Cerebellar nuclear complex (tissue), 1 donor: ENCODE data around the gene SCUBE1.
A peak's percentile ranks its signal among the peaks of the same experiment; 100 is the strongest.

Experiments used
- DNase-seq, 2 experiments: peaks; one replicate each; lab custom pipeline; 2025; lab: John Stamatoyannopoulos, UW

The SCUBE1 gene

DNA sequence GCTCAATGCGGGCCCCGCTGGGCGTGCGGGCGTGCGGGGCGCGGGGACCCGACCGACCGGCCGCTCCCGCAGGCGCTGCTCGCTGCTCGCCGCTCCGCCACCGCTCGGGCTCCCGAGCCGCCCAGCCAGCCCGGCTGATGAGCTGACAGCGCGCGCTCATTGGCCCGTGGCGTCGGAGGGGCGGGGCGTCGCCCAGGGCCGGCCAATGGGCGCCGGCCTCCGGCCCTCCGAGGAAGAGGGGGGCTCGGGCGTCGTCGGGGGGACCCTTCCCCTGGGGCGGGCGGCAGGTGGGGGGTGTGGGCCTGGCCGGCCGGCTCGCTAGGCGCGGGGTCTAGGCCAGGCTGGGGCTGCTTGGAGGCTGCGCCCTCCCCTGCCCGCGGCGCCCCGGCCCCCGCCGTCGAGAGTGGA is at the start of gene SCUBE1:
Gene SCUBE1 (minus strand): TSS at position 111 of the 408 bp plus-strand sequence. CDS start 111 bp downstream, outside the sequence.
- no peak for DNase-seq

DNA sequence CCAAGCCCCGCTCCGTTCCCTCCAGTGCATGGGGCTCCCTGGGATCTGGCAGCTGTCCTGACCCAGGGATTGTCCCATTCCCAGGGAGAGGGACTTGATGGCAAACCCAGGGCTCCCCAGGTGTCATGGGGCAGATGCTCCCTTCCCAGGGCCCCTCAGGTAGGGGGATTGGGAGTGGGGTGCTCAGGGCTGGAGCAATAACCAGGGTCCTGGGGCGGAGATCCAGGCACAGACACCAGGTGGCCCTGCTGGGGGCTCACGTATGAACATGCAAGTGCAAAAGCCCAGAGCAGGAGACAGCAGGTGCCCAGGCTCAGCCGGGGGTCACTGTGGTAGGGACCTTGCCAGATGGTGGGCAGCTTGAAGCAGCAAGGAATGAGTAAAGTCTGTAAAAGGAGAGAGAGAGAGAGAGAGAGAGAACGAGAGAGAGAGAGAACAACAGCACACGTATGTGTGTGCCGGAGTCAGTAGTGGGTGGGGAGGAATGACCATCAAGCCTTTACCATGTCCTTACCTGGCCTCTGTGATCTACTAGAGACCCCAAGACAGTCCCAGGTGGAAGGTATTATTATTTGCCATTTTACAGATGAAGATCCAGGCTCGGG is 49.3 kb upstream of the SCUBE1 start:
- no peak for DNase-seq

DNA sequence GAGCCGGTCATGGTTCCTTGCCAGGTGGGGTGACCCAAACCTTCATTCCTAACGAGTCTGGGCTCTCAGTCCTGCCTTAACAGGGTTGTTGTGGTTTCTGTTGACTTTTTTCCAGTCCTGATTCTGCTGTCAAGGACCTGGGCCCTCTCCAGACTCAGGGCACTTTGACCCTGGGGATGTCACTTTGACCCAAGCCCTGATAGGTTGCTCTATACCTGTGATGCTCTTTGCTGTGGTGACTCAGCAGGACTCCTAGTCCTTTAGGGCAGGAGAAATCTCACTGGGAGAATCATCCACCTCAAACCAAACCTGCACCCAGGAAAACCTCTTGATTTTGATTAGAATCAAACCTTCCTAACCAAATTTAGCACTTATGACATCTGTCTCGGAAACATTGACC is 48.1 kb upstream of the SCUBE1 start:
- no peak for DNase-seq

DNA sequence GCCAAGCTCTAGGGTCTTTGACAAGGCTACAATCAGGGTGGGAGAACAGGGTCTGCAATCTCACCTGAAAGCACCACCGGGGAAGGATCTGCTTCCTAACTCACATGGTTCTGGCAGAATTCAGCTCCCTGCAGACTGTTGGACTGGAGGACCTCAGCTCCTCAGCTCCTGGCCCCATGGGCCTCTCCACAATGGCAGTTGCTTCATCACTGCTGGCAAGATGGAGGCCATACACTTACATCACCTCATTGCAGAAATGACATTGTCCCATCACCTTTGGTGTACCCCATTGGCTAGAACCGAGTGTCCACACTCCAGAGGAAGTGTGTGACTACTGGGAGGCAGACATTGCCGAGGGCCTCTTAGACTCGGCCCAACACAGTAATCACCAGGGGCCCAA is 47.7 kb upstream of the SCUBE1 start:
- no peak for DNase-seq

DNA sequence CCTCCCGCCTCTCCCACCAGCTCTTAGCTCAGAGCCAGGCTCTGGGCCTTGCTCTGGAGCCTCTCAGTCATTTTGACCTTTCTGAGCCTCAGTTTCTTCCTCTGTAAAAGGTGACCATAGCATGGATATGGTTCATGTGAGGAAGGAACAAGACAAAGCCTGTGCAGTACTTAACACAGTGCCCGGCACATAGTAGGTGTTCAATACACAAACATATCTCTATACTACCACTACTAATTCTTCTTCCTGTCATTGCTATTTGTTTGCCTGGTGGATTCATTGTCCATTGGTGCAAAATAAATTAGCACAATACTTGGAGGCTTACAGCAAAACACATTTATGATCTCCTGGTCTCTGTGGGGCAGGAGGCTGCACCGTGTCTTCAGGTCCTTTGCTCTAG is 47.0 kb upstream of the SCUBE1 start:
- no peak for DNase-seq

DNA sequence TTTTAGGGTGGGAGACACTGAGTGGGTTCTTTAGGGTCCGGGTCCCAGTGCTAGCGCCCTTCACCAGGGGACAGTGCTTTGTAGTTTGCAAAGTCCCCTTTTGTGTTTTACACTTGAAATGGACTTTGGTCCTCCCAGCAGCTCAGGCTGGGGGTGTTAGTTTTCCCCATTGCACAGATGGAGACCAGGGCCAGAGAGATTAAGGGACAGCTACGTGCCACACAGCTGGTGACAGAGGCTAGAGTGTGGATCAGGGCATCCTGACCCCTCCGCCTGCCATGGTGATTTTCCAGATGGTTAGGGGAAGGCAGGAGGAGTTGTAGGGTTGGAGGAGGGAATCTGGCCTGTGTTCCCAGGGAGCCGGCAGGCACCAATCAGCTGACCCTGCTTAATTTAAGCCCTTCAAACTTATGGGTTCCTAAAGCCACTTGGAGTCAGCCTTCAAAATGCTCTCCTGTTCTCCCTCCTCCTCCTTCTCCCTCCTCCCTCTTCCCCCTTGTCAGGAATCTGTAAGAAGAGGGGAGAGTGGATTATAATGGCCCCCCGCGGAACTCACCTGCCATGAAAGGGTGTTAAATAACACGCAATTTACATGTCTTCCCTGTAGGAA is 46.2 kb upstream of the SCUBE1 start:
- no peak for DNase-seq

DNA sequence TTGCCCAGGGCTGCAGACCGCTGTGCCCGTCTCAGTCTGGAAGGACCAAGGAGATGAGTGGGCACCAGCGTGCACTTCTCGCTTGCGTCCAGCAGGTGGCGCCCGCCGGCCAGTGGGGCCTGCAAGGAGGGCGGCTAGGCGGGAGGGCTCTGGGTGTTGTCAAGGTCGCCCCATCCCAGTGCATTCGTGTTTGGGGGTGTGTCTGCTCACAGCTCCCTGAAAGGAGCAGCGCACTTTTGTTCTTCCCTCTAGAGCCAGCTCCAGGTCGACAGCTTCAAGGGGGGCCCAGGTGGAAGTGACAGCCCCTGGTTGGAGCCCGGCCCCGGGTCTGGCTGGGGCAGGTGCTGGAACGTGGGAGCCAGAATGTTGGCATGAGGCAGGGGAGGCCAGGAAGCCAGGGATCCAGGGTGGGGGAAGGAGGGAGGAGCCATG is 45.3 kb upstream of the SCUBE1 start:
- no peak for DNase-seq

DNA sequence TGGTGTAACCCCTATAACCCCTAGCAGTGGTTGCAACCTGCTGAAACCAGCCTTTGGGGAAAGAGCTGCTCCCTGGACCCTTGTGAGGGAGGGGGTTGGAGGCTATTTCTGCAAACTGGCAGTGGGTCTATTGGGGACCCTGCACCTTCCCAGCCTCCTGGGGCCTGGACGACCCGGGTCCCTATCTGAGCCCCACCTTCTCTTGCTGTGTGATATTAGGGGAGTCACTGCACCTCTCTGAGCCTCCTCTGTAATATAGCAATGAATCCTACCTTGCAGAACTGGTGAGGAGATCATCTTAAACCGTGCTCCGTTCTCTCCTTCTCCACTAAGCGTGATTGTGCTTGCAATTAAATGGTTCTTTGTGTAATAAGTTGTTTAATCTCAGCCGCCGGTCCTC is 44.6 kb upstream of the SCUBE1 start:
- DNase-seq: no peak

DNA sequence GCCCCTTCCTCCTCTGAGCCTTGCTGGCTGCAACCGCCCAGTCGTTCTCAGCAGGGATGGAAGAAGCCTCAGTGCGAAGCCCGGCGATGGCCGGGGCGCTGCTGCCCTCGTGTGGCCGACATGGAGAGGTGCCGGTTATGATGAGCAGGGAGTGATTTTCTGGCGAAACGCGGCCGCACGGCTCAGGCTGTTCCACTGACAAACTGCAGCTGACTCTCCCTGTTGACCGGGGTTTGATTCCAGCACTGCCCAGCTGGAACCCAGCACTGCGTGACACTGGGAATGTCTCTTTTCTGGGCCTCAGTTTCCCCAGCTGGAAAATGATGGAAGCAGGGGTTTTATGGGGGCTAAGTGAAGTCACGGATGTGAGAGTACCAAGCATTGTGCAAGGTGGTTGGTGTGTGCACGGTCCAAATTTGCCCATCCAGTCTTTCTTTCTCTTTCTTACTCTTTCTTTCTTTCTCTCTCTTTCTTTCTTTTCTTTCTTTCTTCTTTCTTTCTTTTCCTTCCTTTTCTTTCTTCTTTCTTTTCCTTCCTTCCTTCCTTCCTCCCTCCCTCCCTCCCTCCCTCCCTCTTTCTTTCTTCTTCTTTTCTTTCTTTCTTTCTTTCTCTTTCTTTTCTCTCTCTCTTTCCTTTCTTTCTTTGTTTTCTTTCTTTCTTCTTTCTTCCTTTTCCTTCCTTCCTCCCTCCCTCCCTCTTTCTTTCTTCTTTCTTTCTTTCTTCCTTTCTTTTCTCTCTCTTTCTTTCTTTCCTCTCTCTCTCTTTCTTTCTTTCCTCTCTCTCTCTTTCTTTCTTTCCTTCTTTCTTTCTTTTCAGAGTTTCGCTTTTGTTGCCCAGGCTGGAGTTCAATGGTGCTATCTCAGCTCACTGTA is 42.8 kb upstream of the SCUBE1 start:
- DNase-seq: peak in 1 of 2 experiments; percentile 28

DNA sequence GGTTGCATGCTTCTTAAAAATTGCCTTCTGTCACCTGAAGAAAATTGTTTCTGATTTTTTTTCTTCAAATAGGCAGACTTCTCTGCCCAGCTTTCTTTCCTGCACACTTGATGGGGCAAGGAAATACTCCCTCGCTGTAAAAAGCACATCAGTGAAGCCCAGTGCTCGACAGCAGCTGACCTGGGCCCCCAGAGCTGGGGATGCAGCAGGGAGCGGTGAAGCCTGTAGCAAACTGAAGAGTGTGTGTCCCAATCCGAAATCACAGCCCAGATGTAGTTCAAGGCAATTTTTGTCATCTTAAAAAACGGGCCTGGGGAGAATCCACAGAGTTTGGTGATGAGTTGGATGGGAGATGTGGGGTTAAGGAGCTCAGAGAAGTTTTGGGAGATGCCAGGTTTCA is 41.7 kb upstream of the SCUBE1 start:
- DNase-seq: no peak

DNA sequence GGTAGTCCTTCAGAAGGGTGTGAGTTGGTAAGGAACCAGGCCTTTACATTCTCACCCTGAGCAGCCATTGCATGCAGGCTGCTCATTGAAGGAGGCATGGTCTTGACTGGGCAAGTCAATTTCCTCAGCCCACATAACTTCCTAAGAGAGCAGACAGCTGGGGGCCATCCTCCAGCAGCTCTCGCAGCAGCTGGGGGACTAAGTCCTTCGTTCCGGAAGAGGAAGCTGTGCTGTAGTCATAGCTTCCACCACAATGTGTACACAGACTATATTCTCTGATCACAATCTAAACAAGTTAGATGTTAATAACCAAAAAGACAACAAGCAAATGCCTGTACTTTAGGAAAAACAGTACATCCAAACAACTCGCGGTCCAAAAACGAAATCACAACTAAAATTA is 38.5 kb upstream of the SCUBE1 start:
- DNase-seq: no peak

DNA sequence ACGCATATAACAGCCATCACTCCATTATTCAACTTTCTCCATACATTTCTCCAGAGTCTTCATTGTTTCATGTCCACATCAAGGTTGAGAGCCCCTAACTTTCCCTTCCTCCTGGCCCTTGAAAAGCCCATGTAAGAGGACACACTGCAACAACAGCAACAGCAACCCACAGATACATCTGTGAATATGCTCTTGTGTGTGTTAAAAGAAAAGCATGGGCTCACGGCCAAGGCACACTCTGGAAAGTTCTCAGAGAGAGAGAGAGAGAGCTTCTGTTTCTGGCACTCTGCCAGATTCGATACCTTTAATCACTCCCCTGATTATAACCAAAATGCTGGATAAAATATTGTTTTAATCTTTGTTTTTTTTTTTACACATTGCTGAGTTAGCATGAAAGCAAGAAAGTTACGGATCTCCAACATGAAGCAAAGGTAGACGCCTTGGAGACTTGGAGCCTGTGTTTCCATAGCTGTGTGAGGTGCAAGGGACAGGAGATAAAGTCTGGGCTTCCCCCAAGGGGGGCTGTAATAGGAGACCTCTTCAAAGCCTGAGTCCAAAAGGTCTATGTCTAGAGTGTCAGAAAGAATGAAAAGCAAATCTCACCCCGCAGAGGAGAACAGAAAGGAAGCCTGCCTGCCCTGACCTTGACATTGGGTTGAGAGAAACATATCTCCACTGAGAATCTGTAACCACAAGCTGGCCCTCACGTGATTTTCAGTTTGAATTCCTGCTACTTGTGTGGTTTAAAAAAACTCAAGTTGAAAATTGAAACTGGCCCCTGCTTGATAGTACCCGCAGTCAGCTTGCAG is 34.9 kb upstream of the SCUBE1 start:
- no peak for DNase-seq

DNA sequence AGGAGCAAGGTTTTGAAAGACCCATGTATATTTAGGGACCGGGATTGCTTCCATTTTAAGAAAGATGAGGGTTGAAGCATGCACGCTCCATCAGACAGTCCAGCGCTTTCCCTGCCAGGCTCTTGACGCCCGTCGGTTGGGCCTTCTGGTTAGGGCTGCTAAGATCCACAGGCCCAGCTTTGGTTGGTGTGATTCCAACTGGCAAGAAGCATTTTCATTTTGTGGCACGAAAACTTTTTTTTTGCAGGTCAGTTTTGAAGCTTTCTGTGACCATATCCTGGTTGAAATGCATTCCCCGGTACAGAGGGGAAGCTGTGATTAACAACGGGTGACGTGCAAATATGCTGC is 34.4 kb upstream of the SCUBE1 start:
- no peak for DNase-seq

DNA sequence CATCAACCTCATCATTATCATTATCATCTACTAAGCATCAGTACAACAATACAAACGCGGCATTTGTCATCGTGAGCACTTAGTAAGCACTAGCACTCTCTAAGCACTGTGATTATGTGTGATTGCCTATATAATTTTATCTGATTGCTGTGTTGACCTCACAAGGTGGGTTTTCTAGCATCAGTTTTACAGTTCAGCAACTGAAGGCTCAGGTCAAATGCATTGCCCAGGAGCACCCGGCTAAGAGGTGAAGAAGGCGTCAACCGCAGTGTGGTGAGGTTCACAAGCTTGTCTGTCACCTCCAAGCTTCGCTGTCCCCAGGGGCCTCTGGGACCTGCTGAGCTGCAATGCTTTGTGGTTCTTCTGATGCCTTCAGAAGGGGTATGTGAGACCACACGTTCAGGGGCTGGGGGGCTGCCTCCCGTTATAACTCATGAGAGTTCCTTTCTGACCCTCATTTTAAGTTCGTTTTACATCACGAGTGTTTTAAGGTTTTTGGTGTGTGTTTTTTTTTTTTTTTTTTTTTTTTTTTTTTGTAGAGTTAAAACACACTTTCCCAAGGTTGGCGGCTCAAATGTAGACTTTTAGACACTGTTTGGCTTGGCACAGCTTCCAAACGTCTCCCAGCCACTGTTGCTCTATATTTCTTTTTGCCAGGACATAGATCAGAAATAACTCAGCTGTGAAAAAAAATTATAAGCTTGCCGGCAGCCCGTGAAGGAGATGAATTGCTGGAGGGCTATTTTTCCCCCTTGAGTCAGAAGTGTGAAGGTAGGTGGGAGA is 33.8 kb upstream of the SCUBE1 start:
- no peak for DNase-seq

DNA sequence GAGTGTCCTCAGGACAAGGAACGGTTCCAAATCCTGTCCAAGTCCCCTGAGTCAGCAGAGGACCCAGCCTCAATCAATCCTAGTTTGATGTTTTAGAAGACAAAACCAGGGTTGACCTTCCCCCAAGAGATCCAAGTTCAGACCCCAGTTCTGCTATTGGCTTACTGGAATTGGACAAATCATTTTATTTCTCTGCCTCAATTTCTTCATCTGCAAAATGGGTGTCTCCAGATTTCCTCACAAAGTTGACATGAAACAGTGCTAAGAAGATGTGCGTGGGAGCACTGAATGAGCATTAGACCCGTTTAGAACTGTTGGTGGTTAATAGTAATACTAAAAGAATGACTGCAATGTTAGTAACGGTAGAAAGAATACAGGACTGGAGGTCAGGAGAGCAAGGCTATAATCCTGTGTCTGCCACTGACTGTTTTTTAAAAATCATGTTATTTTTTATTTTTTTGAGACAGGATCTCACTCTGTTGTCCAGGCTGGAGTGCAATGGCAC is 32.8 kb upstream of the SCUBE1 start:
- no peak for DNase-seq

DNA sequence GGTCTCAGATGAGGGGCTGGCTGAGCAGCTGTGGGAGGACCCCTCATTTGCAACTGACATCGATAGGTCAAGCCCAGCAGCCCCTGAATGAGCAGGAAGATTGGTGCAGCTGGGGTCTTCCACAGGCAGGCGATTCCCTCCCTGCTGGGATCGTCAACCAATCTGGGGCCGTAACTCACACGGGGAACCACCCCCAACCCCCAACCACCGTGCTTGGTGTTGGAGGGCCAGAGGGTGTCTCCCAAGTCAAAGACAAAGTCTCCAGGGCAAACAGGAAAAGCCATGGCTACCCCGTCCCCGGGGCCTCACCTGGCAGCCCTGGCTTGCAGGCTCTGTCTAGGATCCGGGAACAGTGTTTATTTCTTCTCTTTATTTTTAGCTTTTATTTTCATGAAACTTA is 26.9 kb upstream of the SCUBE1 start:
- no peak for DNase-seq

DNA sequence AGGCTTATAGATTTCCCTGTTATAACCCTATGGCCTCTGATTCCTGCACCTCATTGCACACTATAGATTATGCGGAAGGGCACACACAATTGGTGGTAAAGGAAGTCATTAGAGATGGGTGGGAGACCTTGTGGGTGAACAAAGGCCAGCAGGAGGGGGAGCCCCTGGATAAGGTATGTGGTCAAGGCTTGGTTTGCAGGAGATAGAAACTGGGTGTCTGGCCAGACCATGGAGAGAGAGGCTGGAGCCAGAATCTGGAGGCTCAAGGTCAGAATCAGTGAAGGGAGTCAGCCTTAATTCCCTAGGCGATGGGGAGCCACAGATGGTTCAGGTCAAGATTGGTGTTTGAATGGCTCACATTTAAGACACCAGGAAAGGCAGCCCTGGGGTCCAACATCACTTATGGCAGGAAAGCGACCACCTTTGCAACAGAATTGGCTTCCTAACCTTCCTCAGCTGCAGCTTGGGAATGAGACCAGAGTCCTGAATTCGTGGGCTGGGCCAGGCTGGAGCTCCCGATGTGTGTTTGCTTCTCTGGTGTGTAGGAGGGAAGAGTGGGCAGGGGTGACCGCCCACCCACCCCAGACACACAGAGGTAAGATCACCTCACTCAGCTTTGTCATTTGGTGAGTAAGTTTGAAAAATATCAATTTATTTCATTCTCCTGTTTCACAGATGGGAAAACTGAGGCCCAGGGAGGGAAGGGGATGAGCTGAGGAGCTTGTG is 22.7 kb upstream of the SCUBE1 start:
- DNase-seq: no peak

DNA sequence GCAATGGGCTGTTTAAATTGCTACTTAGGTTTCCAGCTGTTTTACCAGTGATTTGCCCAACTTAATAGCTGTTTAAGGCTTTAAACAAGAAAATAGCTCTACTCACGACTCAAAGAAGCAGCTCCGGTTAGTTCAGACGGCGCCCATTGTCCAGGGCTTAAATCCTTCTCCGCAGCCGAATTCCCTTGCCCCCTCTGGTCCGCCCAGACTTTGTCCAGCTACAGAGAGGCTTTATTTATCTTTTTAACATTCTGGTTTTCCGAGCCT is 20.9 kb upstream of the SCUBE1 start:
- no peak for DNase-seq

DNA sequence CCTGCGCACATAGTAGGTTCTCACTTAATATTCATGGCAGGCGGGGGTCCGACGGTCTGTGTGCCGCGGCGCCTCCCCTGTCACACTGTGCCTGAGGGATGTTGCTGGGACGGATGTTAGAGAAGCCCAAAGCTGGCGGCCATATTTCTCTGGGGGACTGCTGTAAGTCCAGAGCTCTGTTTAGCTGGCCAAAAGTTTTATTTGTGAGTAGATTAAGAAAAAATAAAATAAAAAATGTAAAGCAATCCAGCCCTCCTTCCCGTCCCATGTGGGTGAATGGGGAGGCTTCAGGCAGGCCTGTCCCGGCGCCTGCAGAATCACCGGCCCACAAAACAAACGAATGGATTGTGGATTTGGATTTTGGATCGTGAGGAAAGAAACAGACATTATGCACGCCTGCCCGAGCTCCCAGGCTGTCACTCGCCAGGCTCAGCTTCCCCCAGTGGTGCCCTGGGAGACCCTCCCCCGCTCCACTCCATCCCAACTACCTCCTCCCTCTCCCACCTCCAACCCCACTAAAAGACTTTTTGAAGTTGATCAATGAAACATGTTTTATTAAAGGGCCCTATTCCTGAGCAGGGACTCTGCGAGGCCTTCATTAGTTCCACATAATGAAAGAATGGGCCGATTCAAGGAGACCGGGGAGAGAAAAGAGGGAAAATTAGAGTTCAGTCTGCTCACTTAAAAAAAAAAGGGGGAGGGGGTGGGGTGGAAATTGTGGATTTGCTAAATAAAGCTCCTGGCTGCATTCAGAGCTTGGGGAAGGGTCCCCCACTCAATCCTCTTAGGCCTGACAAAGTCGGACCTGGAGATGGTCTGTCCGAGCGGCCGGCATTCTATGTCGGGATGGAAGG is 20.4 kb upstream of the SCUBE1 start:
- no peak for DNase-seq

DNA sequence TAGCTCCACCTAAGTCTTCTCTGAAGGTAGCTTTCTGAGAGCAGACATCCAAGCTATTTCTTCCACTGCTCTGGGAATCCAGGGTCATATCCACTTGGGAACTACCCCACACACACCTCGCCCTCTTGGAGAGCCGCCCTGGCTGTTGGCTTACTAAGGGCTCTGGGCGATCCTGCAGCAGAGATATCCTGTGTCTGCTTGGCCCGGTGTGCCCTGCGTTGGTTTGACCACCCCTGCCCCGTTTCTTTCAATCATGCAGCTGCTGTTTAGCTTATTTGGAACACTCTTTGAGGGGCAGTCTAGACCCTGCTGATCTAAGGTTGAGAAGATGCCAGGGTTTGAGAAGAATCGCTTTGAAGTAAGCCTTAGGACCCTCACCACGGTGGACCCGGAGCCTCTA is 17.4 kb upstream of the SCUBE1 start:
- DNase-seq: no peak
